Islet precursor cell (in vitro differentiated cells): ENCODE measurements around the gene RUNX2.

ENCODE experiments used
- DNase-seq: peaks from one replicate; pipeline ENCODE4 v3.0.0-alpha.2; 2018

RUNX2 gene

DNA sequence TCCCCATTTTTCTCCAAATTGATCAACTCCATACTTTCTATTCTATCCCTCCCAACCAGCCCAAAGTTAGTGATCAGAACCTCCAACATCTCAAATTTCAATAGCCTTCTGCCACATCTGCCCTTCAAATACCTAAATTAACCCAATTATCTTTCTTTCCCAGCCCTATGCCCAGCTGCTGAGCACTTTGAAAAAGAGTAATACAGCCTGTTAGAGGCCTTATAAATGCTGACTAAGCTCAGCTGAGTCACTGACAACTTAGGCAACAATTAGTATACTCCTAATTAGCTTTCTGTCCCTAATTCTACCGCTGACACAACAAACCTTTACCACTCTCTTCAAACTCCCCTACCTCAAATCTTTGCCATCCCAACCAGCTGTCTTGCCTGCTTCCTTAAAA is 23.5 kb downstream of the RUNX2 start:
- no peak for DNase-seq

DNA sequence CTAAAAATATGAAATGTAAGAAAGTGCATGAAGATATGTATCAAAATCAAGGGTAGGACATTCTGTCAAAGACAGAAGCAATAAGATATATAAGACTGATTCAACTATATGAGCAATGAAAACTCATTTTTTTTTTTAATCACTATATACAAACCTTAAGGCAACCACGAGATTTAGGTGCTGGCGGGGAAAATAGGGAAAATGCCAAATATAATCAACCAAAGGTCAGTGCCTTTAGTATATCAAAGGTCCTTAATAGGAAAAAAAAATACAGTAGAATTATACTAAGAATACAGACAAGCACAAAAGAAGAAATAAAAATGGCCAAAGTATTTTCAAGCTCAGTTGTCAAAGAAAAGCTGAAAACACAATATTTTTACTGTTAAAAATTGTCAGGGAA is 25.5 kb downstream of the RUNX2 start:
- no peak for DNase-seq

DNA sequence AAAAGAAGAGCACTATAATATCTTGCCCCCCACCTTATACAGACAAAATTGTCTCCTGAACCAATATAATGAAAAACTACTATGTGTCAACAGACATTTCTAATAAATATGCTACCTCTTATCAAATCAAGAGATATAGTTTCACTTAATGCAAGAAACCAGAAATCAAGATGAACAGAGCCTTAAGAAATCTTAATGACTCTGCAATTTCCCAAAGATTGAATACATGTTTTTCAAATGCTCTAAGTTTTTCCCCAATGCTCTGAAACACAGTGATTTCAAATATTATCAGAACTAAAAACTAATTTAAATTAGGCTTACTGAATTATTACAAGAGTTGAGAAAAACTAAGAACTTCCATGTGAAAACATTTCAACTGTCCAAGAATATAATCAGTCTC is 36.3 kb downstream of the RUNX2 start:
- no peak for DNase-seq

DNA sequence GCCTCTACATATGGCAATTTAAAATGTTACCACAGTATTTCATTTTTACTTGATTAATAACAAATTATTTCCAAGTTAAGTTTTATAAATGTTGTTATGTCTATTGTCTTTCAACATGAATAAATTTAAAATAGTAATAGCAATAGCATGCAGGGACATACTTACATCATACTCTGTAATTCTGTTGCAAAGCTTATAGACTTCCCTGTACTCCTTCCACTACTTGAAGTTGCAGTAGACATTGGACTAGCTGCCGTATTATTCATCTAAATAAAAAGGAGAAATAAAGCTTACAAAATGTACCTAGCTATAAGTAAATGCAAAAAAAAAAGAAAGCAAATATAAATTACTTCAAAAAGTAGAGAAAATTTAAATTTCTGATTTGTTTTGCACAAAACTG is 36.9 kb downstream of the RUNX2 start:
- DNase-seq, result no peak

DNA sequence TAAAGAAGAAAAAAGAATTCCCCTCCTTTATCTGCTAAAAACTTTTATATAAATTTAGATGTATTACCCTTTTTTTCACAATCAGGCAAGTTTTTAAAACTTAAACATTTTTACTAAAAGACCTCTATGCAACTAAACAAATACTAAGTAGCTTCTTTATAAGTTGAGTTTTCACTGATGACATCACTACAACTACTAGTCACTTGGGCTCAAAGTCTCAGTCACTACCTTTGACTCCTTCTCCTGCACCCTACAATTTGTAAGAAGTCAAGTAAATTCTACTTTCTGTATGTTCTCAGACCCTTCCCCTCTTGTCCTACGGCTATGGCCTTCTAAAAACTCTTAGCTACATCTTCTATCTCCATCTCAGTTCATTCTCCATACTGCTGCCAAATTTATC is 38.4 kb downstream of the RUNX2 start:
- no peak for DNase-seq

DNA sequence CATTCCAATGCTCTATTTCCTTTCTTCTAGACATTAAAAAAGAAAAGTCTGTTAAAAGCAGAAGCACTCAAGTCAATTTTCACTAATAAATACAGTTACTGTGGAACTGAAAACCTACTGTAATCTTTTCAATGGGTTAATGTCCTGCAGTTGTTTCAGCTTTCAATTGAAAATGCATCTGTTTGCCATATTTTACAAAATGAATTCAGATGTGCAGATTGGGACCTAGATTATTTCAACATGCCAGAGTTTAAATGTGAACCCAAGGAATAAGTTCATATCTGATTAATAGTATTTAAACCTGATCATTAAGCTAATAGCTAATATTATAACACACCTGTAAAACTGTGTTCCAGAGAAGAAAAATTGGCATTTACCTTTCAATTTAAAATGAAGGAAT is 39.9 kb downstream of the RUNX2 start:
- DNase-seq, result no peak

DNA sequence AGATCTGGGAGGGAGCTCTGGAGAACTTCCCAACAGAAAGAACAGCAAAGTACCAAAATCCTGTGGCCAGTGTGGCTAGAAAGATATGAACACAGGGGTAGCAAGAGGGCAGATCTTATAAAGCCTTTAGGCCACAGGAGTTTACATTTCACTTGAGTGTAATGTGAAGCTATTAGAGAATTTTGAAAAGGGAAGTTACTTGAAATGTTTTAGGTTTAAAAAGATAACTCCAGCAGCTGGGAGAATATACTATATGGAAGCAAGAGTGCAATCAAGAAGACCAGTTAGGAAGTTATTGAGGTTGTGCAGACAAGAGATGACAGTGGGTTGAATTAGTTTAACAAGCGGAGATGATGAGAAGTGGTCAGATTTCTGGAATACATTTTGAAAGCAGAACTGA is 41.7 kb downstream of the RUNX2 start:
- no peak for DNase-seq

DNA sequence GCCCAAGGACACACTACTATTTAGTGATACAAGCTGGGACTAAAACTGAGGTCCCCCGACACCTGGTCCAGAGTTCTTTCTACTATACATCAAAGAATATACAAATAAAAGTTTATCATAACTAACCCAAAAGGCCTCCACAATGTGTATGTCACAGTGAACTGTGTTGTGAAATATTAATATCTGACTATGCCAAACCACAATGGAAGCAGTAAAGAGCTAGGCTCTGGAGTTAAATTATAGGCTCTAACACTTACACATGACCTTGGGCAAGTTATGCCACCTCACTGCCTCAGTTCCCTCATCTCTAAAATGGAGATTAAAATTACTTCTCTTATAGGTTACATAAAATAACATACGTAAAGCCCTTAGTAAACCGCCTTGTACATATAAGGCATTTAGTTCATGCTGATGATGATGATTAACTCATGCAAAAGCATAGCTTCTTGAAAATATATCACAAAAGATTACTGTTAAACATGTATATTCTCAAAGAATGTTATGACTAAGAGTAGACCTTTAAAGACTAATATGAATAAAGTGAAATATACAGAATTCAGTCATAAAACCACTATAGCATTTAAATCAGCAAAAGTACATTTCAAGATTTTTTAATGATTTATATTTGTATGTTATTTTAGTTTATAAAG is 43.9 kb downstream of the RUNX2 start:
- DNase-seq, result no peak

DNA sequence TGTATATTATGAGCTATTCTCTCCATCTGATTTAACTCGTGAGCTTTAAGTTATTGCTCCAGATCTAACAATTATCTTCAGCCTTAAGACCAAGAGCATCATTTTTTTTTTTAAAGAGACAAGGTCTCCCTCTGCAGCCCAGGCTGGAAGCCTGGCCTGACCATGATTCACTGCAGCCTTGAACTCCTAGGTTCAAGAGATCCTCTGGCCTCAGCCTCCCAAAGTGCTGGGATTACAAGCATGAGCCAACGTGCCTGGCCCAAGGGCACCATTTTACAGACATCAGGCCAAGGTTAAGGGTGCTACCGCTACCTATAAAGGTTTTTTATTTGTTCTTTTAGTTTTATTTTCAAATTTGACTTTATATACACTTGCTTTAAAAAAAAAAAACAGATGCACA is 47.3 kb downstream of the RUNX2 start:
- DNase-seq, result no peak

DNA sequence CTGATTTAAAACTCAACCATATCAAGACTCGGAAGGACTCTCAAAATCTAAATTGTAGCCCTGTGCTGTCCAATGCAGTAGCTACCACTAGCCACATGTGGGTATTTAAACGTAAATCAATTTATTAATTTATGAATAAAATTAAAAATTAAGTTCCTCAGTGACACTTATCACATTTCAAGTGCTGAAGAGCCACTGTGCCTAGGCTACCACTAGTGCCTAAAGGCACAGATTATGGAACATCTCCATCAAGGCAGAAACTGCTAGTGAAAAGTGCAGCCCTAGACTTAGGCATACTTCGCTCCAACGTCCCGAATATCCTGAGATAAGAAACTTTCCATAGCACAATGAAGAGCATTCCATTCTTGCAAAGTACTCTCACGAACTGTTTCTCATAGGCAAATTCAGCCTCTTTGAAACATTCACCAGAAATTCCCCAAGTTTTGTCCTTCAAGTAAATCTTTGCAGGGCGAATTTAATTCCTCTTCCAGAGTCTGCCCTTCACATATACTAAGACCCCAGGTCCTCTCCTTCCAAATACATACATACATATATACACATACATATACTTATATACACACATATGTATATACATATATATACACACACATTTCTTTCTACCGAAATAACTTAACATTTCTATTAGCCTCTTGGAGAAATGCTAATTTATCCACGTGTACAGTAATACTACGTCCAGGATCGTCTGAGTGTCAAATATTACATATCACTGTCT is 48.3 kb downstream of the RUNX2 start:
- no peak for DNase-seq

DNA sequence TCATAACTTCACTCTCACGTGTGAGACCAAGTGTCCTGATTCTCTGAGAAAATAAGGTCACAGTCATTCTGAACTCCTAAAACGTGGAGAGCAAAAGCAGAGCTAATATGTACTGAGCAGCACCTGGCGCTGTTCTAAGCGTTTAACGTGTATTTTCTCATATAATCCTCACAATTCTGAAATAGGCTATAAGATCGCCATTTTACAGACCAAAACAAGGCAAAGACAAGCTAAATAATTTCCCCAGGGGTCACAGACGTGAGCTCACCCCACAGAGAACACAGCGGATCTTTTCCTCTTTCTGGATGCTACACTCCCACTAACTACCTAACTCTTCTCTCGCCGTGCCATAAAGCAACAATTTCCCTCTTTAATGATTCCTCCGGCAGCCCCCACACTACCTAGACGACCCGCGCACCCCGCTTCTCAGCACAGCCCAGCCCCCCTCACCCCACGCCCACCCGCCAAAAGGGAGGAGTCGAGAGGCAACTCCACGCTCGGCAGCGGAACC is 49.0 kb downstream of the RUNX2 start:
- DNase-seq, result no peak

DNA sequence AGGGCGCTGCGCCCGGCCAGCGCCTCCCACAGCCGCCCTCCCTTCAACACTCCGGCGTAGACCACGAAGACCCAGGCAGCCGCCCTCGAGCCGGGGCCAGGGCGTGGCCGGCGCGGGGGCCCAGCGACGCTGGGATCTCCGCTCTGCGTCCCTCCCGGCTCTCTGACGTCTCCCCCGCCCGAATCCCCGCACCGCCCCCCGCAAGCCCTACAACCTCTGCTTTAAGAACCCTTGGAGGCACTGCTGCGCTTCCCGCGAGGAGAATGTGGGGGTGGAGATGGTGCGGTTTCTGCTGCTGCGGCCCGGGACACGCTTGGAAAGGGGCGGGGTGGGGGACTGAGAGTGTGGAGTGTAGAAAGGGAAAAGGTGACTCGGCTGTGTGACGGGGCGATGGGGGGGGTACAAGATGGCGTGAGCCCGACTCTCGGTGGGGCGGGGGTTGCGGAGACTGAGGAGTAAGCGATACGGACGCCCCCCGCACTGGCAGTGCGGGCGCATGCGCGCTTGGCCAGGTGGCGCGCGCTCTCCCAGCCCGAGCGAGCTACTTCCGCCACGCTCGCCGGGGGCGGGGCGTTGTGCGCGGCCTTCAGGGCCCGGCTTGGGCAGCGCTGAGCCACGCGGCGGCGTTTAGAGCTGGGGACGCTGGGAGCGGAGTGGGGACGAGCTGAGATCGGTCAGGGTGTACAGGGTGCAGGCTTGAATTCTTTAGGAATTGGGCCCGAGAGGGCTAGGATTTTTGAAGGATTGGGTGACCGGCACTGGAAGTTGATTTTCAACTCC is 49.6 kb downstream of the RUNX2 start, which contains the start of gene SUPT3H:
SUPT3H (minus strand) TSS at position 381 of the 780 bp plus-strand sequence.
- DNase-seq, result peak; percentile 97

DNA sequence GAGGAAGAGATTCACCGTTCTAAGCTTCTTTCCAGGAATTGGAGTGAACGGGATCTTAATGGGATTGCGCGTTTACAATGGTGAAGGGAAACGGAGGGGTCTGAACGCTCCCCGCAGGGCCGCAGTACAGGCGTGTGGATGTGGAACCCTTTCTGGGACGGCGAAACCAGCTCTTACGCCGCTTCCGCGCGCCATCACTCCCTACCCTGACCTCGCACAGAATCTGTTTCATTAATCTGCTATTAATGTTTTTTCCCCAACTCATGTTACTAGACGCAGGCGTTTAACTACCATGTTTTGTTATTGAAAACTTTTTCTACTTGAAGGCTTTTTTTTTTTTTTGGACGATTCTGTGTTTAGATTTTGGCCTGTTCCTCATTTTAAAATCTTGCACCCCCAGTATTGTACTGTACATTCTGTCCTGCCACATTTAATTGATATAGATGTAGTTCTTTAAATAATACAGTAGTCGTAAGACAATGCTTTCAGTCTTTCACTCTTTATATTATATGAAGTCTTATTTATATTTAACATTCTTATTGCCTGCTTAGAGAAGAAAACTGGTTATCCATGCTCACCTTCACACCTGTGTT is 50.3 kb downstream of the RUNX2 start:
- no peak for DNase-seq

DNA sequence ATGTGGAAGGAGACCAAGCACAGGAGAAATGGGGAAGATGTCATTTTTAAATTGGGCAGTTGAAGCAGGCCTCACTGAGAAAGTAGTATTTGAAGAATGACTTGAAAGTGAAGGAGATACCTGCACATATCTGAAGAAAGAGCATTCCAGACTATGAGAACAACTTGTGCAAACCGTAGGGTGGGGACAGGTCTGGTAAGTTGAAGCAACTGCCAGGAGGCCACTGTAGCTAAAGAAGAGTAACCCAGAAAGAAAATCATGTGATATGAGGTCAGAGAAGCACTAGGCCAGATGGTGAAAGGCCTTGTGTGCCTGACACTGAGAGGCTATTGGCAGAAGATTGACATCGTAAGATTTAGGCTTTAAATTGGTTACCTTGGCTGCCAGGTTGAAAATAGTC is 54.3 kb downstream of the RUNX2 start:
- DNase-seq, result no peak

DNA sequence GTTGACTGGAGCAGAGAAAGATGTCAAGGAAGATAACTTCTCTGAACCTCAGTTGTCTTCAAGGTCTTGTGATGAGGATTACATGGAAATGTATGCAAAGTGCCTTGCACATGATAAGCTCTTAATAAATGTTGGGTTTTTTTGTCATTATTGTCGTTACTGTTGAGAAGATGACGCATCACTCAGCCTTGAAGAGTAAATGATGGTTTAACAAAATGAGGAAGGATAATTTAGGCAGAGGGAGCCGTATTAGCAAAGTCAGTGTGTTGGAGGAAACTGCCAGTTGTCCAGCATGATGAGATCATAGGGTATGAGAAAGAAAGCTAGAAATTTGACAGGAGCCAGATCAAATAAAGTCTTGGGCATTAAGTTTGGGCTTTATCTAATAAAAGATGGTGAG is 58.4 kb downstream of the RUNX2 start:
- no peak for DNase-seq

DNA sequence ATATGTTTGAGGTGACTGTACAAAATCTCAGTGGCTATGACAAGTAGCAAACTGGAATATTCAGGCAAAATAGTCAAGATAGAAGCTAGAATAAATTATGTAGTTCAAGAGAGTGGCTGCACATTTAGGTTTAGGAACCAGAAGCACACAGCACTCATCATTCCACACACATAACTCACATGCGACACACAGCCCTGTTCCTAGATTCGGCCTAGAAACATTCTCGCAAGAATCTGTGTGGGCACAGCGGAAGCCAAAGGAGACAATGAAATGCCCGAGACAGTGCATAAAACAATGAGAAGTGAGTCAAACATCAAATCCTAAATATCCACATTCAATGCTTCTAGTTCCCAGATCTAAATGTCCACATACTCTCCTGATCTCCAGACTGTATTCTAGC is 59.1 kb downstream of the RUNX2 start:
- DNase-seq, result peak; percentile 64

DNA sequence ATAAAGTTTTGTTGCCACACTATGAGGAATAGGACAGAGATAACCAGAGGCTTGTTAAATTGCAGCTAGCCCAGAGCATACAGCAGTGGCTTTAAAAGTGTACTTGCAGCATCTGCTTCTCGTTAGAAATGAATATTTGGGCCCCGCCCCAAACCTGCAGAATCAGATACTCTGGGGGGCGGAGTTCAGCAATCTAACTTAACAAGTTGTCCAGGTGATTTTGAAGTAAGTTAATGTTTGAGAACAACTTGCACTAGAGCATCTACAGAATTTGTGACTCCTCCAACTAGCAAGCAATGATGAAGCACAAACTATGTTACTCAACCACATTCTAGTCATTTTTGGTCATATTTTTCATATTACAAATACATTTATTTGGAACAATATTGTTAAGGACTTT is 60.2 kb downstream of the RUNX2 start:
- no peak for DNase-seq

DNA sequence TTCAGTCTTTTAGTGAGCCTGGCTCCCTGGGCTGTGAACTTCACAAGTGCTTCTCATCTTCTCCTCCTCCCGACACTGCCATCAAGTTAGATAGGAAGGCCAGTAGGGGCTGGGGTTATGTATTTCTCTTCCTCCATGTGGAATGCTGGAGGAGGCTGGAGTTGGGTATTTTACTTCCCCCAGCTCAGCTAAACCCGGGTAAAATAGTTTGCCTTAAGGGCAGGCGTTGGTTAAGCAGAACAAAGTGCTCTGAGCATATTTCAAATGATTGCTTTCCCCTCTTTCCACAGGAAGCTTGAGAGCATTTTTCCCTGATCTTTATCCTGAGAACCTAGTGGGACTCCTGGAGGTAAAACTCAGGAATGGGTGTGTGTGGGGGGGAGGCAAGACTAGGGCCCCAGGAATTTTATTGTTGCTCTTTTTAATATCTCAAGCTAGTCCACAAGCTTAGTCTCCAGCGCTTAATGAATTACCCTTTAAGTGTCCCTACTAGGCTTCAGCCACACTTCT is 66.5 kb downstream of the RUNX2 start:
- peak; percentile 81 for DNase-seq

DNA sequence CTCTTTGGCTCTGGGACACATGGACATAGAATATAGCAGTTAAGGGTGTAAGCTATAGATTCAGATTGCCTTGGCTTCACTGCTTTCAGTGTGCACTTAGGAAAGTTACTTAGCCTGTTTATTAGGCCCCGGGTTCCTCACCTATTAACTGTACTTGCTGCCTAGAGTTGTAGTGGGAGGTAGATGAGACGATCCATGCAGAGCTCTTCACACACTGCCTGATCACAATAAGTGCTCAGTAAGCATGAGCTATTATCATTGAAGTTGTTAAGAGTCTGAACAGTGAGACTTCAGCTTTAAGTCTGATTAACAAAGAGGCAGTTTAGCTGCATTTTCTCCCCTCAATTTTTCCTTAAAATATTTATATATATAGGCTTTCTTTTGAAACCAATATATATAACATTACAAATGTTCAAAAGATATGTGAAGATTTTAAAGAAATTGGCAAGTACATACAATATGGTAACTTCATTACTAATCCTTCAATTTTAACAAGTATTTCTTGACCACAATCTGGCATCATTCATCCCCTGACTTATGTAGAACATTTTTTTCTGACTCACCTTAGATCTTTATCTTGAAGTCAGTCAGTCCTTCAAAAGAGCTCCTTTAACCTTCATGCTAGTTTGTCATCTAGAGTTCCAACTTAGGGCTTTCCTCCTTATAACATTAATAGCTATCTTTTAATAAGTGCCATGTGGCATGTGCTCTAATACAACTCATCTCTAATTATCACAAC is 70.1 kb downstream of the RUNX2 start:
- DNase-seq, result peak; percentile 54

DNA sequence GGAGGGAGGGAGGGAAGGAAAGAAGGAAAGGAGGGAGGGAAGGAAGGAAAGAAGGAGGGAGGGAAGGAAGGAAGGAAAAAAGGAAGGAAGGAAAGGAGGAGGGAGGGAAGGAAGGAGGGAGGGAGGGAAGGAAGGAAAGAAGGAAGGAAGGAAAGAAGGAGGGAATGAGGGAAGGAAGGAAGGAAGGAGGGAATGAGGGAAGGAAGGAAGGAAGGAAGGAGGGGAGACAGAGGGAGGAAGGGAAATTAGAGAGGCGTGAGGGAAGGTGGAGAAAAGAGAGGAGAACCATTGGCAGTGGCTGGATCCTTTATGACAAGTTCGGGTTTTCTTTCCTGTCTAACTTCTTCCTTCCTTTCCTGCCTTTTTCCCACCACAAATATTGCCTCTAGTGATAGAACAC is 71.9 kb downstream of the RUNX2 start:
- no peak for DNase-seq

DNA sequence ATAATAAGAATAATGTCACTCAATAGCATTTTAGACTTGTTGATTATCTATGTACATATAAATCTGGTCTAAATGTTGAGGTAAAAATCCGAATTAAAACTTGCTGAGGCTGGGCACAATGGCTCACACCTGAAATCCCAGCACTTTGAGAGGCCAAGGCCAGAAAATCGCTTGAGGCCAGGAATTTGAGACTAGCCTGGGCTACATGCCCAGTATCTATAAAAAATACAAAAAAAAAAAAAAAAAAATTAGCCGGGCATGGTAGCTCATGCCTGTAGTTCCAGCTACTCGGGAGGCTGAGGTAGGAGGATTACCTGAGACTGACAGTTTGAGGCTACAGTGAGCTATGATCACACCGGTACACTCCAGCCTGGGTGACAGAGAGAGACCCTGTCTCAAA is 83.8 kb downstream of the RUNX2 start:
- no peak for DNase-seq

DNA sequence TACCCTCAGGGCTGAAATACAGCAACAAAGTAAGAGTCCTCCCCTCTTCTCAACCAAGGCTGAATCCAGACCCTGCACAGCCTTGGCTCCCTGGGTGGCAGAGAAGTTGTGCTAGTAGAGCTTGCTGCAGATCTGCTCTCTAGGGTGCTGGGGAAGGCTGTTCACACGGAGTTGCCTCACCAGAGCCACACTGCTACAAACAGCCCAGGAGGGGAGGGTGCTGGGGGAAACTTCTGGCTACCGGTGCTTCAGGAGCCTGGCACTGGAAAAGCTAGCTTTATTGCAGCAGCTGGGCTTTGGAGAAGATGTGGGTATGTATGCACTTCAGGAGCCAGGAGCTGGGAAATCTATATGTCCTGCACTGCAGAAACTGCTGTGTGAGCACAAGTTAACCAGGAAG is 87.2 kb downstream of the RUNX2 start:
- DNase-seq, result peak; percentile 67
